ENCODE data around the gene CRAMP1.

GRCh38 chr16:1661826-1662225 is 49.7 kb downstream of the CRAMP1 start:
- TF ChIP-seq, protein P1, sequence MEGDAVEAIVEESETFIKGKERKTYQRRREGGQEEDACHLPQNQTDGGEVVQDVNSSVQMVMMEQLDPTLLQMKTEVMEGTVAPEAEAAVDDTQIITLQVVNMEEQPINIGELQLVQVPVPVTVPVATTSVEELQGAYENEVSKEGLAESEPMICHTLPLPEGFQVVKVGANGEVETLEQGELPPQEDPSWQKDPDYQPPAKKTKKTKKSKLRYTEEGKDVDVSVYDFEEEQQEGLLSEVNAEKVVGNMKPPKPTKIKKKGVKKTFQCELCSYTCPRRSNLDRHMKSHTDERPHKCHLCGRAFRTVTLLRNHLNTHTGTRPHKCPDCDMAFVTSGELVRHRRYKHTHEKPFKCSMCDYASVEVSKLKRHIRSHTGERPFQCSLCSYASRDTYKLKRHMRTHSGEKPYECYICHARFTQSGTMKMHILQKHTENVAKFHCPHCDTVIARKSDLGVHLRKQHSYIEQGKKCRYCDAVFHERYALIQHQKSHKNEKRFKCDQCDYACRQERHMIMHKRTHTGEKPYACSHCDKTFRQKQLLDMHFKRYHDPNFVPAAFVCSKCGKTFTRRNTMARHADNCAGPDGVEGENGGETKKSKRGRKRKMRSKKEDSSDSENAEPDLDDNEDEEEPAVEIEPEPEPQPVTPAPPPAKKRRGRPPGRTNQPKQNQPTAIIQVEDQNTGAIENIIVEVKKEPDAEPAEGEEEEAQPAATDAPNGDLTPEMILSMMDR (IDR thresholded peaks at IDR 0.05): no peak
- TF ChIP-seq POLR2A (IDR thresholded peaks at IDR 0.05): no peak
